ENCODE measurements around the gene ACTRT2. TPM values are rescaled to one million over a fixed set of nuclear protein-coding genes. Genes with fewer than 3 reads are reported as not detected.

The ACTRT2 gene
- total and polyA plus RNA-seq, 10 of the 15 experiments (the other 5 are each of a cell fraction or from before 2014, with no cell fraction given): not detected

GRCh38 chr1:2972879-2973575 is 48.2 kb upstream of the ACTRT2 start:
- ChIA-PET SMC1A (ENCODE audit: uncharacterized antibody, unreplicated experiment) (no interaction called here), POLR2A (no interaction called here), CTCF (no interaction called here), RAD21 (ENCODE audit: unreplicated experiment) (no interaction called here)
- H3K36me3 ChIP-seq (ENCODE audit: control insufficient read depth in 2 of 2, insufficient read depth in 2 of 2, low read length in 1 of 2): no peaks in the 10 kb centered on the region
- no peak overlapping the region for H3K4me3 ChIP-seq
- FAIRE-seq: no peak
- H3K79me2 ChIP-seq (ENCODE audit: control insufficient read depth, insufficient read depth, low read length): no peaks in the 10 kb centered on the region
- no peak overlapping the region for H3K9ac ChIP-seq (ENCODE audit: control insufficient read depth, insufficient read depth, low read length)
- no TSS peak for BruUV-seq (replicated peaks)
- ATAC-seq: no peak
- H3K27ac ChIP-seq (ENCODE audit: control insufficient read depth, insufficient read depth): no peak overlapping the region
- DNase-seq (ENCODE audit: low read depth, low spot score): no peak
- H3K9me3 ChIP-seq (replicated peaks; ENCODE audit: control insufficient read depth, insufficient read depth, low read length): no peaks in the 10 kb centered on the region; the same call in 2 of the 3 replicates
- no peak overlapping the region for H2AFZ ChIP-seq (ENCODE audit: control insufficient read depth, low read depth, low read length)
- no peak overlapping the region for H3K4me2 ChIP-seq (ENCODE audit: control insufficient read depth, insufficient read depth)
- in situ Hi-C loops (cut with MboI): no loop called here
- WGBS (ENCODE audit: insufficient coverage, insufficient replicate concordance, low lambda C conversion rate, missing lambda C conversion rate): 10% methylated on average over 14 of the region's 14 CpGs
- no peaks in the 10 kb centered on the region for H3K4me1 ChIP-seq (ENCODE audit: control insufficient read depth, insufficient read depth, low read length)
- H4K20me1 ChIP-seq (ENCODE audit: control insufficient read depth, insufficient read depth): no peaks in the 10 kb centered on the region
- intact Hi-C loops (cut with micrococcal nuclease; ENCODE audit: unreplicated experiment): no loop called here
- no peaks in the 10 kb centered on the region for H3K27me3 ChIP-seq (replicated peaks in 1 of 2; ENCODE audit: control insufficient read depth in 2 of 2, insufficient read depth in 2 of 2, low read length in 1 of 2)
- no peak for TF ChIP-seq SMAD1 (IDR thresholded peaks at IDR 0.05; ENCODE audit: low read depth, partially characterized antibody)
- no peak for TF ChIP-seq RELA (IDR thresholded peaks at IDR 0.05; ENCODE audit: borderline replicate concordance, partially characterized antibody)
- TF ChIP-seq MXI1 (IDR thresholded peaks at IDR 0.05; ENCODE audit: low read depth, low read length): no peak
- TF ChIP-seq SUZ12 (IDR thresholded peaks at IDR 0.05; ENCODE audit: unreplicated experiment): no peak
- TF ChIP-seq BRCA1 (IDR thresholded peaks at IDR 0.05; ENCODE audit: low read depth, low read length): no peak
- no peak for TF ChIP-seq MAX (IDR thresholded peaks at IDR 0.05; ENCODE audit: low read depth, low read length)
- no peak for TF ChIP-seq SKIL (IDR thresholded peaks at IDR 0.05; ENCODE audit: low read depth, poor library complexity, severe bottlenecking)
- no peak for TF ChIP-seq ZNF274 (IDR thresholded peaks at IDR 0.05; ENCODE audit: insufficient read depth, insufficient read length)
- no peak for TF ChIP-seq ELK1 (IDR thresholded peaks at IDR 0.05; ENCODE audit: low read depth, low read length)
- TF ChIP-seq GATAD2B (conservative IDR thresholded peaks at IDR 0.05; ENCODE audit: low read depth): no peak
- TF ChIP-seq NRF1 (conservative IDR thresholded peaks at IDR 0.05; ENCODE audit: low read depth, low read length): no peak
- TF ChIP-seq WRNIP1 (IDR thresholded peaks at IDR 0.05; ENCODE audit: borderline replicate concordance, low read depth, low read length): no peak
- no peak for TF ChIP-seq NR2C2 (IDR thresholded peaks at IDR 0.05; ENCODE audit: borderline replicate concordance, control insufficient read depth, insufficient read length, low read depth)

Data from GM12878 (cell line).